Measurements from ENCODE around the gene TSPO2.
A peak's percentile ranks its signal among the peaks of the same experiment; 100 is the strongest.

TSPO2 gene

DNA sequence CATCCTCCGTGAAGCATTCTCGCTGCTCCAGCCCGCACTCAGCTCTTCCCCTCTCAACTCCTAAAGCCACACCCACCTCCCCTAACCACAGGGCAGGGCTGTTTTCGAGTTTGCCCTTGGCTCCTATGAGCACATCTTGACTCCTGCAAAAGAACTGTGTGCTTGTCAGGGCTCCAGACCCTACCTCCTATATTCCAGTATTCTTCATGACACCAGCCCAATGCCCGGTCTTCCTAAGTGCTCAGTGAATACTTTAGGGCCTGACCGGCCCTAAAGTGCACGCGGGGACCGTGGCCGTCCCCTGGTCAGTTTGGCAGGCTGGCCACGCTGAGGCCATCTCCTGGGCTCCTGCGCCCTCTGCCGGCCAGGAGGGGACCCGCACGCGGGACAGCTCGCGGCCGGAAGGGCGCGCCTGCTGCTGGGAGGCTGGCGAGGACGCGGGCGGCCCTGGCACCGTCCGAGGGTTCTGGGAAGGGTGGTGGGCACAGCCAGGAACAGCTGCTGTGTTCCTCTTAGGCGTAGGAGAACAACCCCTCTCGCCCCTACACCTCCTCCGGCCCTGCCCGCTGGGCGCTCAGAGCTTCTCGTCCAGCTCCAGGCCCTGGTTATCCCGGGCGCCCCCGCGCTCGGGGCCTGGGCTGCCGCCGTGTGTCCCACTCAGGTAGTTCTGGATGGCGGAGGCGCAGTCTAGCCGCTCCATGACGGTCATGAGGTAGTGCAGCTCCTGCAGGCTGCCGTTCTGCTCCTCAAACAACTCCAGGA is 14.3 kb upstream of the TSPO2 start:
- peak; percentile 72 for DNase-seq

- peak; percentile 52 for DNase-seq
Observed at GRCh38 chr6:41028561-41029412, 13.5 kb upstream of the TSPO2 start.

DNA sequence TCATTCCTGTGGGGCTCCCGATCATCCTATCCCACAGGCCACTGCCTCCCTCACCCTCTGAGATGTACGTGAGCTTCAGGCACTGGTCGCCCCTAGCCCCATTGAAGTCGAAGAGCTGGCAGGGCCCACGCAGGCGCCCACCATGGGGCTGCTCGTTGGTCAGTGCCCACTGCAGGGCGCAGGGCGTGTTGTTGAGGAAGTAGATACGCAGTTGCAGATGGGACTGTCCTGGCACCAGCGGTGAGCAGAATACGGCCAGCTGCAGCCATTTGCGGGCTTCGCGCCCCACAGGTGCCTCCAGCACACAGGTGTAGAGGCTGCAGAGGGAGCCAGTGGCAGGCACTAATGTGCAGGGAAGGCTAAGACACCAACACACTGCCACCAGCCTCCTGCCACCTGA is 9.4 kb upstream of the TSPO2 start:
- no peak for DNase-seq

DNA sequence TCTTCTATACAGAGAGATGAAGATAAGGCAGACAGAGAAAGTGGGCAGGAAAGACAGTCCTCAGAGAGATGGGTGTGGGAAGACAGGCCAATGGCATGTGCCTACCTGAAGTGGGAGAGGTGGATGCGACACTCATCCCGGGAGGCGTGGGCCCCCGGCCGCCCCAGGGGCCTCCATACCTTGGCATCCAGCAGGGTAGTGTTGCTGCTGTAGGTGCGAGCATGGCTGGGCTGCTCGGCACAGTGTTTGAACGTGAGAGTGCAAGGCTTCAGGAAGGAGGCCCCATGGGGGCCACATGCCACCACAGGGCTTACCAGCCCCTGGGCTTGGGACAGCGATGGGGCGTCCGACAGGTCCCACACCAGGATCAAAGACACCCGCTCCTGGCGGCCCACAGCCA is 8.5 kb upstream of the TSPO2 start:
- DNase-seq, result no peak

DNA sequence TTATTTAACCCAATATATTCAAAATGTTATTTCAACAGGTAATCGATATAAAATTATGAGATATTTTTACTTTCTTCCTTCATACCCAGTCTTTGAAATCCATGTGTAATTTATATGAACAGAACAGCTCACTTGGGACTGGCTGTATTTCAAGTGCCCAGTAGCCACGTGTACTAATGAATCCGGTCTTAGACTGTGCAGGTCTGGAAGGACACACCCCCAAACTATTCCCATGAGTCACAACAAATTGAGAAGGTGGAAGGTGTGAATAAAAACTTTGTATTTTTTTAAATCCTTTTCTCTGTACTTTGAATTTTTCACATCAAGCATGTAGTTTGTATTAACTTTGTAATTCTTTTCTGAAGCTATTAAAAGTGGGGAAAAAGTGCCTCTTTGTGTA is 6.1 kb upstream of the TSPO2 start:
- peak; percentile 12 for DNase-seq

DNA sequence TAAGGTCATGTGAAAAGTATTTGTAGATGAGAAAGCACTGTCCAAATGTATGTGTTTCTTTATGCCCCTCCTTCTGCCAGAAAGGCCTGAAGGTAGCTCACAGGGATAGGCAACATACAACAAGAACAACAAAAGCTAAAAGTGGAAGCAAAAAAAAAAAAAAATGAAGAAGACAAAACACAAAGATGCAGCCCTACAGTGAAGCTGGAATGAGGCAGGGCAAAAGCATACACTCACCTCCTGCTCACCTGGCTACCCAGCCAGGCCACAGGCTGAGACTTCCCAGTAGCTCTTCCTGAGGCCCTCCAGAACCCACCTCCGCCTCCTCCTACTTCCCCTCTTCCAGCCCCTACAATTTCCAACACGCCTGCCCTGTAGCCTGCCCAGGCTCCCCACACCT is 5.7 kb upstream of the TSPO2 start:
- DNase-seq, result no peak

GRCh38 chr6:41037107-41037900 is 5.0 kb upstream of the TSPO2 start:
- peak; percentile 17 for DNase-seq

DNA sequence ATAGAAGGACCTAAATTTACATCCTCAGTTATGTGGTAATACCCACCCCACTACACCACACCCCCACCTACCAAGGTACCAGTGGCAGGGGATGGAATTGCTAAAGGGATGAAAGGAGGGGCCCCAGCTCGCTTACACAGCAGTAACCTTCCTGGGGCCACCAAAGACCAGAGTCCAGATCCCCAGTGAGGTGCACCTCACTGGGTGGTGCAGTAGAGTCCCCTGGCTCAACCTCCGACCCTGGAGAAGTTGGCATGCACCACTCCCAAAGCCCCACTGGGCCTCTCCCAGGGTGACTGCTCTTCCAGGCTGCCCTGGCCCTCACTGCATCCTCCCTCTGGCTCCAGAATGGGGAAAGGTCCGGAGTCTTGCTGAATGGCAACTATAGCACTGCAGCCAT is 4.1 kb upstream of the TSPO2 start:
- no peak for DNase-seq

GRCh38 chr6:41039060-41039998 is 2.9 kb upstream of the TSPO2 start, which contains the start of gene UNC5CL:
TSS of gene UNC5CL (minus strand) at chr6:41039221. CDS start at chr6:41035074, 4,147 bp downstream.
- peak; percentile 75 for DNase-seq

DNA sequence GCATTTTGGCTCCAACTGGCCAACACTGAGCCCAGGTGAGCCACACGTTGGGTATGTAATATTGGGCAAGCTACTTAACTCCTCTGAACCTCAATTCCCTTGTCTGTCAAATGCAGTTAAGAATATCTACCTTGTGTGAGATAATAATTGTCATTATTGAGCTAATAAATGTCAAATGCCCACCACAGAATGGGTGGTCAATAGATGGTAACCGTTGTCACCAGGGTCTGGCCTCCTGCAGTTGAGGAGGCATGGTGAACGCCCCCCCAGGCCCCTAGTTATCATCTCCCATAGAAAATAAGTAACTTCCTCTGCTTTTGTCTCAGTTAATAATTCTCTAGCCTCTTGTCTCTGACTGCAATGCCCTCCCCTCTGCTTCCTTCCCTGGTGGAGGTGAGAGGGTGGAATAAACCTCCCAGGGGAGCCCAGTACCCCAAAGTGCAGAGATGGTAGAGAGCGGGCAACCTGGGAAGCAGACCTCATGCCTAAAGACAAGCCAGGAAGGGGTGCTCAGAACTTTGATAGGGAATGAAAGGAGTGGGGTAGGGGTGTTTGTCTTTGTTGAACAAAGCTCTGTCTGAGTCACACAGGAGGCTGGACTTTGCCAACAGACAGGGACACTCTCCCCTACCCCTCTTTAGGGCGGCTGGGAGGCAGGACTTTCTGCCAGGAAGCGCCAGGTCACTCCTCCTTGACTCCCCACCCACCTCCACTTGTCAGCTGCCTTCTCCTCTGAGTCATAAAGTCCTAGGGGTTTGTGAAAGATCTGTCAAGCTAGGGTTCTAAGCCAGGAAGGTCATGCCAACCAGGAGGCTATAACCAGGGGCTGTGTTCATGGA is 1.9 kb upstream of the TSPO2 start:
- peak; percentile 35 for DNase-seq

DNA sequence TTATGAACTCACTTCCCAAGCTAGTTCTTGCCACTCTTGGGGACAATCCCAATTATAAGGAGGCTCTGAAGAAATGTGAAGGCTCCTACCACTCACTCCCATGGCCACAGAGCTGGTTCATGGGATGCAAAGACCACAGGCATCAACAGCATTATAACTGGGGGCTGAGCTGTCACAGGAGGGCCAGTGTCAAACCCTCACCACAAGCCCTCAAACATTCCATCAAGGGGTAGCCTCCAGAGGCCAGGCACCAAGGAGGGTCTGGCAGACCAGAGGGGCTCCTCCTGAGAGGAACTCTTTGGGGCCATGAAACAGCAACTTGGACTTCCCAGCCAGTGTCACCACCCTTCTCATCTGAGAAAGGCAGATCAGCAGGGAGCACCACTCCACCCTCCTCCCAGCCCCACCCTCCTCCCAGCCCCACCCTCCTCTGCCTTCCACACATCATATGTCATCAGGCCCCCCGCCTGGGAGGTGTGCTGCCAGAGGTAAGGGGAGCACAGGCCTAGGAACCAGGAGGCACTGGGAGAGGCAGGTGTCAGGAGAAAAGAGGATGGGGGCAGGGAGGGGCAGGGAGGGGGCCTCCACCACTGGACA is 1.2 kb upstream of the TSPO2 start:
- DNase-seq, result peak; percentile 36

DNA sequence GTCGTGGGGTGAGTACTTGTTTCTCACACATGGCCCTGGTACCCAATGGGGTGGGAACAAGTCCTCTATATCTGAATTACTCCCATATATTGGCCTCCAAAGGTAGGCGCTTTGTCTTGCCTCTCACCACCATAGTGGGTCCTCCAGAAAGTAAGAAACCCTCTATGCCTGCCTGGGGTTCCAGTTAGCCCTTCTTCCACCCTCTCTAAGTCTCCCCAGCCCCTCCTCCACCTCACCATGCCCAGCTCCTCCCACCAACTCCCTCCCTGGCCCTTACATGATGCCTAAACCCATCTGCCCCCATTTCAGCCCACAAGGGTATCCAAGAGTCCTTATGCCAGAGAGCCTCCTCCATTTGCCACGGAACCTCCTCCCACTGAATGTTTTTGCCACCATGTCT is 884 bp downstream of the TSPO2 start:
- no peak for DNase-seq

DNA sequence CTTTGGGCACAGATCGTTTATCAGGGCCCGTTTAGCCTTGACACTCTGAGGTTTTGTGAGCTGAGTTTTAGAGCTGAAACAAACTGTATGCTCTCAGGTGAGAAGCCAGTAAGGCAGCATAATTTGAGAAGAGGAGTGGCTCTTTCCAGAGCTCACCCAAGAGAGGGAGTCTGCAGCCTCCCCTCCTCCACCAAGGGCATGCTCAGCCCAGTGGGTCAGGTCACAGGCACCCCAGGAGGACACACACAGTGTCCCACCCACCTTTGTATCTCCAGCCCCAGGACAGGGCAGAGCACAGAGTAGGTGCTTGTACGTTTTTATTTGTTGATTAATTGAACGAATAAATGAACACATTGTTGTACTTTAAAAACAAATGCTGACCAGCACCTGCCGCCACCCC is 3.4 kb downstream of the TSPO2 start:
- DNase-seq, result no peak

DNA sequence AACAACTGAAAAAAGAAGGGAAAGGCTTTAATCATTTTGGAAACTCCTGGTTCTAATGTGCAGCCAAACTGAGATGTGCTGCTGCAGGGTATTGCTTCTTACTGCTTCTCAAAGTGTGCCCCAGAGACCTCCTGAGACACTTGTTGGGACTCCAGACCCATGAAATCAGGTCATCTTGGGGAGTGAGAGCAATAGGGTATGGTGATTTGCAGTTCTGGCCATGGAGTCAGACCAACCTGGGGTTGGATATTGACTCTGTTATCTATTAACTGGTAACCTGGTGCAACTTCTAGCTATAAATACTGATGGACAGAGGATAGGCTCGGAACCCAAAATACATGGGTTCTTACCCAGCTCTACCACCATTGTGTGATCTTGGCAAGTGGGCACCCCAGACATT is 3.8 kb downstream of the TSPO2 start:
- no peak for DNase-seq

DNA sequence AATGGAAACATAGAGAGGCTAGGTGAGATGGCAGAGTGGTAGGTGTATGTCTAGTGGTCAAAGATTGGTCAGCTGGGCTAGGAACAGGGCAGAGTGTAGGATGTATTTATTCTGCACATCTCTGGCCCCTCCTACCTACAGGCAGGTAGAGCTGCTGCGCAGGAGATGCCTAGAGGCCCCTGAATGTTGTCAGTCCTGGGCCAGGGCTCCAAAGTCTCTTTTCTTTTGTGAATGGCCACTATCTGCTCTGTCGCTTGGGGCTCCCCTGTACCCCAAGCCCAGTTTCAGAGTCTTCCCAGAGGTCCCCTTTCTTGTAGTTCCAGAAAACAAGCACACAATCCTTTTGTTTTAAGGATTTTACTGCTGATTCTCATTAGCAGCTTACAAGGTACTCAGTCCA is 5.0 kb downstream of the TSPO2 start:
- DNase-seq, result no peak

DNA sequence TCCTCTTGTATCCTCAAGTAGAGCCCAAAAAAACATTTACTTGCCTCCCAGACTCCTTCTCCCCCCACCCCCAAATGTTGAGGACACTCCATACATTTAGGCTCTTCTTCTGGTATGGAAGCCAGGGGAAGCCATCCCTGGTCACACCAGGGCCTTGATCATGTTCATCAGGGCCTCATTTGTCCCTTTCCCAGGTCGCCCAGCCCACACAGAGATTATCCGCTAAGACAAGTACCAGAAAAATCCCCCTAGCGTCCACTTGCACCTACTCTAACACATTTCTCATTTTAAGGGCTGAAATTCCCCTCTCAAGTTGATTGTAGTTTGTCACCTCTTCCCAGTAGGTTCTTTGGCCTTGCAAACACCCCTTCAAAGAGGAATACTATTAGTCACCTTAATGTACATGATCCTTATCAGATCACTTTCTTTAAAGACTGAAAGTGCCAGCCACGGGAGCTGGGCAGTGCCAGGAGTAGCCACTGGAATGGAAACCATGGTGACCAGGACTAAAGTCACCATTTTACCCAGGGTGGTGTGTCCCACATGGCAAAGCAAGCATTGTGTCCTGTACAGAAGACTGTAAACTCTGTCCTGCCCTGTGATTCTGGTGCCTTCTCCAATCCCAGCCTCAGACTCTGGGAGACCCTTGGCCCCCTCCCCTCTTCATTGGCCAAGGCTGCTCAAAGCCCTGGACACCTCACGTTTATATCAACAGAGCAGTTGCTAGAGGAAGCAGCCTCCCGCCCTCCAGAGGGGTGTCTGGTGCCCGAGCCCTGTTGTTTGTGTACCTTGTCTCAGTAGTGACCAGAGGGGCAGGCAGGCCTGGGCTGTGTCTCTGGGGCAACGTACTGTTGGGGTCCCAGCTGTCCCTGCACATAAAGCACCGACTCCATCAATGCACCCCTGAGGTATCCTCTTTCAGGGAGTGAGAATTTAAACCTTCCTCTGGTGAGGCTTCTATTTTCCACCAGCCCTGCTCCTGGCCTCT is 5.8 kb downstream of the TSPO2 start:
- DNase-seq, result no peak

DNA sequence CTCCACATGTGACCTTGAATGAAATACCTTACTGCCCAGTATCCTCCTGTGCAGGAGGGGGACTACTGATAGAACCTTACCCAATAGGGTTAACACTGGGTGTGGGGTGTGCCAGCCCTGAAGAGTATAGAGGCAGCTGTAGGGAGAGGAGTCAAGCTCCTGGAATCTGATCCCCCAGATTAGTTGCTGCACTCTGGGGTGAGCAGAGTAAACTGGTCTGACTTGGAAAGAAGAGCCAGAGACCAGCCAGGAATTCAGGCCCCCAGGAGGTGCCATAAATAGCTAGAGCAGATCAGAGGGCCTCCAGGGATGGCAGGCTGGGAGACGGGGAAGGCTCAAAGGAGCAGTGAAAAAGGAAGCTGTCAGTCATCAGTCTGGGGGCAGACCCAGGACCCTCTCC is 7.3 kb downstream of the TSPO2 start:
- DNase-seq, result no peak

GRCh38 chr6:41049955-41050354 is 7.7 kb downstream of the TSPO2 start:
- no peak for DNase-seq

- DNase-seq, result no peak
Observed at GRCh38 chr6:41050536-41050935, 8.3 kb downstream of the TSPO2 start.

- DNase-seq, result peak; percentile 66
Observed at GRCh38 chr6:41051873-41052272, 9.6 kb downstream of the TSPO2 start.

Data from NCI-H69 (cell line).